ENCODE measurements around the gene IGLON5. TPM values are rescaled to one million over a fixed set of nuclear protein-coding genes. Genes with fewer than 3 reads are reported as not detected.

IGLON5 gene
- total and polyA plus RNA-seq, 12 donors, result 0.14 to 0.19 TPM; not detected in 10

DNA sequence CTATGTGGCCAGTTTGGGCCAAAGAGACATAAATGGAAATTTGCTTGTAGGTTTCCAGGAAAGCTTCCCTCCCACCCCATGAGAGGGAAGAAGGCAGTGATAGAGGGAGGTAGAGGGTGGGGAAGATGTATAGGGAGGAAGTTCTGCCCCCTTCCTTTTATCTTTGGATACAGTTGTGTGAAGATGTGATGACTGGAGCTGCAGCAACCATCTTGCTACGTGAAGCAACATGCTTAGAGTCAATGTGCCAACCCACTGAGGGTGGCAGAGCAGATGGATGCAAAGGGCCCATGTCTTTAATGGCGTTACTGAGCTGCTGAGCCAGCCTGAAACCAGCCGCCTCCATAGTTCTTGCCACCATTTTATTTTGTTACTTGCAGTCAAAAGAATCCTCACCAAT is 19.7 kb downstream of the IGLON5 start:
- TF ChIP-seq, protein P1, sequence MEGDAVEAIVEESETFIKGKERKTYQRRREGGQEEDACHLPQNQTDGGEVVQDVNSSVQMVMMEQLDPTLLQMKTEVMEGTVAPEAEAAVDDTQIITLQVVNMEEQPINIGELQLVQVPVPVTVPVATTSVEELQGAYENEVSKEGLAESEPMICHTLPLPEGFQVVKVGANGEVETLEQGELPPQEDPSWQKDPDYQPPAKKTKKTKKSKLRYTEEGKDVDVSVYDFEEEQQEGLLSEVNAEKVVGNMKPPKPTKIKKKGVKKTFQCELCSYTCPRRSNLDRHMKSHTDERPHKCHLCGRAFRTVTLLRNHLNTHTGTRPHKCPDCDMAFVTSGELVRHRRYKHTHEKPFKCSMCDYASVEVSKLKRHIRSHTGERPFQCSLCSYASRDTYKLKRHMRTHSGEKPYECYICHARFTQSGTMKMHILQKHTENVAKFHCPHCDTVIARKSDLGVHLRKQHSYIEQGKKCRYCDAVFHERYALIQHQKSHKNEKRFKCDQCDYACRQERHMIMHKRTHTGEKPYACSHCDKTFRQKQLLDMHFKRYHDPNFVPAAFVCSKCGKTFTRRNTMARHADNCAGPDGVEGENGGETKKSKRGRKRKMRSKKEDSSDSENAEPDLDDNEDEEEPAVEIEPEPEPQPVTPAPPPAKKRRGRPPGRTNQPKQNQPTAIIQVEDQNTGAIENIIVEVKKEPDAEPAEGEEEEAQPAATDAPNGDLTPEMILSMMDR (IDR thresholded peaks at IDR 0.05), result no peak
- Histone ChIP-seq H3K27me3 (peaks cover 7 to 63% (median 46%) of the 10 kb centered on the region in 7 donors), H3K9me3 (peaks cover 0 to 6% (median 0%) of the 10 kb centered on the region in 11 donors), H3K4me1 (peaks cover 3 to 14% (median 11%) of the 10 kb centered on the region in 9 donors), H3K4me3 (no peak overlapping the region), H3K36me3 (peaks cover 0 to 4% (median 0%) of the 10 kb centered on the region in 9 donors), H3K27ac (no peak overlapping the region)
- intact Hi-C loops (cut with DNase I), result loop anchor here in 5 of 10 donors (10.0 kb wide), 3 partner anchors 64 to 324 kb away; partner anchors contain the start of gene C19orf84 (in 1 of the 5)
- 64 to 84% methylated on average over 3 of the region's 3 CpGs for WGBS, 2 donors
- ATAC-seq, result no peak
- DNase-seq, result no peak

DNA sequence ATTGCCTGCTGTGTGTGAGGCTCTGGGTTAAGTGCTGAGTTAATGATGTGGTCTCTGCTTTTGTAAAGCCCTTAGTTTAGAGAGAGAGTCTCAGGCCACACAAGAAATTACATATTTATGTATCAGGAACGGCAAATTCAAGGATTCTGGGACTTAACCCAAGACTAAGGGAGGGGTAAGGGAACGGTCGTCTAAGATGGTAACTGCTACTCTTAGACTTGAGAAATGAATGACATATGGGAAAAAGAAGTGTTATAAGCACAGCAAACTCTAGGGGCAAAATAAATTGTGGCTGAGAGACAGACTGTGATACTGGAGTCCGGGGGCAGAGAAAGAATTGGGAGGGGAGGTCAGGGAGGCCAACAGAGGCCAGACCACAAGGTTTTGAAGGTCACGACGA is 20.3 kb downstream of the IGLON5 start:
- Histone ChIP-seq H3K27ac (no peak overlapping the region), H3K27me3 (peaks cover 7 to 58% (median 41%) of the 10 kb centered on the region in 7 donors), H3K4me3 (no peak overlapping the region), H3K9me3 (peaks cover 0 to 6% (median 0%) of the 10 kb centered on the region in 11 donors), H3K4me1 (peaks cover 3 to 13% (median 11%) of the 10 kb centered on the region in 9 donors), H3K36me3 (peaks cover 0 to 4% (median 0%) of the 10 kb centered on the region in 9 donors)
- intact Hi-C loops (cut with DNase I), result loop anchor here in 5 of 10 donors (10.0 kb wide), 3 partner anchors 63 to 323 kb away; partner anchors contain the start of gene C19orf84 (in 1 of the 5)
- DNase-seq, result no peak
- no peak for ATAC-seq
- WGBS, 2 donors, result 89 to 91% methylated on average over 6 of the region's 6 CpGs
- TF ChIP-seq, protein P1 (IDR thresholded peaks at IDR 0.05), result no peak

DNA sequence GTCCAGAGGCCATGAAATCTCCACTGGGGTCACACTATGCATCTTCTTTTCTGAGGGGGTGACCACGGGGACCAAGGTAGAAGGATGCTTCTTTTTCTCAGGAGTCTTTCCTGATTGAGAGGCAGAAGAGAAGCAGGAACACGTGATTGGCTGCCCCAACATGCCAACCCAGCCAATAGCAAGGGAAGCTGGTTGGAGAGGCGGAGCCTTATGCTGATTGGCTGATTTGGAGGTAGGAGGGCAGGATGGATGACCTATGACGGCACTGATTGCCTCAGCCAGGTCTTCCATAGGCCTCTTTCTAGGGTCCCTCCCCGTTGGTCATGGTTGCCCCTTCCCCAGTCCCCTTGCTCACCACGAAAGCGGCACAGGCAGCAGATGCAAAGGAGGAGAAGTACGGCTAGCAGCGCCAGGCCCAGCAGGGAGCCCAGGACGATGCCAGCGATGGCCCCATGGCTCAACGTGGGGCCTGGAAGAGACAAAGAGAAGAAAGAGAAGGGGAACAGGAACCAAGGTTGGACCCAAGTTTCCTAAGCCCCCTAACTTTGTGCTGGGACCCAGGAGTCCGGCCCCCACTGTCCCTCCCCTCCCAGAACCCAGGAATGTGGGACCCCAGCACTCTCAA is 22.5 kb downstream of the IGLON5 start:
- no peak for DNase-seq

DNA sequence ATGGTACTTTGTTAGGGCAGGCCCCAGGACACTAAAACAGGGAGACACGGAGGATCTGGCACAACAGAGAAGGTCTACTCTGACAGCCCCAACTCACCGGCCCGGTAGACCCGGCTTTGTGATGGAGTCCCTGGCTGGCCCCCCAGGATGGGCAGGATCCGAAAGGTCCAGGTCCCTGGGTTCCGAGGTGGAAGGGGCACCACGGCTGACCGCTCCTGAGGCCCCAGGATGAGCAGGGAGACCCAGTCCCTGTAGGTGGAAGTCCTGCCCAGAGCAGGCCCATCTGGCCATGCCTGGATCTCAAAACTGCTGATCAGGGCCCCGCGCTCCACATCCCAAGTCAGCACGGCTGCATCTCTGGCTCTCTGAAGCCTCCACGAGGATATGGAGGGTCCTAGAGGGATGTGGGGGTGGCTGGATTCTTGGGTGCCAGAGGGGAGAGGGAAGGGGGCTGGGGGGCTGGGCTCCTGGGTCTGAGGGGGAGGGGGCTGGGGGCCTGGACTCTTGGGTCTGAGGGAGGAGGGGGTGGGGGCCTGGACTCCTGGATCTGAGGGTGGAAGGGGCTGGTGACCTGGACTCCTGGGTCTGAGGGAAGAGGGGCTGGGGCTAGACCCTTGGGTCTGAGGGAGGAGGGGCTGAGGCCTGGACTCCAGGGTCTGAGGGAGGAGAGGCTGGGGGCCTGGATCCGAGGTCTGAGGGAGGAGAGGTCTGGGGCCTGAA is 25.9 kb downstream of the IGLON5 start:
- TF ChIP-seq, protein P1 (IDR thresholded peaks at IDR 0.05), result no peak
- ATAC-seq, result no peak

More for the DNA sequence above, 22.5 kb downstream of the IGLON5 start:
- Histone ChIP-seq H3K27me3 (peaks cover 0 to 36% (median 19%) of the 10 kb centered on the region in 7 donors), H3K9me3 (peaks cover 0 to 6% (median 0%) of the 10 kb centered on the region in 11 donors), H3K4me1 (peaks cover 0 to 8% (median 6%) of the 10 kb centered on the region in 9 donors), H3K4me3 (no peak overlapping the region), H3K27ac (no peak overlapping the region), H3K36me3 (peaks cover 0 to 4% (median 0%) of the 10 kb centered on the region in 9 donors)
- intact Hi-C loops (cut with DNase I), result loop anchor here in 5 of 10 donors (10.0 kb wide), 3 partner anchors 61 to 321 kb away; partner anchors contain the start of gene C19orf84 (in 1 of the 5)
- TF ChIP-seq, protein P1 (IDR thresholded peaks at IDR 0.05), result no peak
- 87 to 88% methylated on average over 13 of the region's 13 CpGs for WGBS, 2 donors
- ATAC-seq, result no peak

More for the DNA sequence above, 25.9 kb downstream of the IGLON5 start:
- intact Hi-C loops (cut with DNase I), result loop anchor here in 6 of 10 donors (5.0 to 10.0 kb wide), 7 partner anchors 58 to 318 kb away; partner anchors contain the start of gene C19orf84 (in 1 of the 6)
- Histone ChIP-seq H3K4me3 (no peak overlapping the region), H3K9me3 (no peaks in the 10 kb centered on the region), H3K36me3 (peaks cover 0 to under 1% (median 0%) of the 10 kb centered on the region in 9 donors), H3K4me1 (peaks cover 0 to 24% (median 19%) of the 10 kb centered on the region in 9 donors), H3K27ac (no peak overlapping the region), H3K27me3 (peaks cover 0 to 4% (median 0%) of the 10 kb centered on the region in 7 donors)
- WGBS, 2 donors, result 94 to 97% methylated on average over 13 of the region's 13 CpGs
- DNase-seq, result no peak
